ENCODE results near the gene MAP4K5. TPM values are rescaled to one million over a fixed set of nuclear protein-coding genes. Genes with fewer than 3 reads are reported as not detected.

Gene MAP4K5
- total RNA-seq, 1 experiment from 2014 or later: 42.8 TPM

- no peak for TF ChIP-seq AFF4 (CRISPR knock-in tag; IDR thresholded peaks at IDR 0.05; ENCODE audit: borderline replicate concordance)
- no peak for TF ChIP-seq E2F5 (CRISPR knock-in tag; IDR thresholded peaks at IDR 0.05)
- TF ChIP-seq JUN (CRISPR knock-in tag; IDR thresholded peaks at IDR 0.05): no peak
- TF ChIP-seq CDX4 (CRISPR knock-in tag; IDR thresholded peaks at IDR 0.05; ENCODE audit: borderline replicate concordance): no peak
- no peak for TF ChIP-seq TP53 (CRISPR knock-in tag; IDR thresholded peaks at IDR 0.05)
These were observed 151.9 kb downstream of the MAP4K5 start (continued) for GRCh38 chr14:50380455-50380854.

- Mint-ChIP-seq H3K27me3 (ENCODE audit: low read depth) (no peaks in the 10 kb centered on the region), H3K9me3 (no peaks in the 10 kb centered on the region), H3K4me1 (no peaks in the 10 kb centered on the region), H3K27ac (no peak overlapping the region), H3K36me3 (no peaks in the 10 kb centered on the region), H3K4me3 (no peak overlapping the region)
- ATAC-seq: no peak
- ChIA-PET CTCF (no interaction called here), POLR2A (no interaction called here)
- DNase-seq (ENCODE audit: low spot score): no peak
- no peak for TF ChIP-seq GRHL2 (CRISPR knock-in tag; IDR thresholded peaks at IDR 0.05; ENCODE audit: insufficient replicate concordance, severe bottlenecking)
- TF ChIP-seq NR3C1 (CRISPR knock-in tag; conservative IDR thresholded peaks at IDR 0.05; ENCODE audit: low read depth): no peak
- TF ChIP-seq MLX (CRISPR knock-in tag; IDR thresholded peaks at IDR 0.05): no peak
- no peak for TF ChIP-seq MXD4 (CRISPR knock-in tag; IDR thresholded peaks at IDR 0.05; ENCODE audit: borderline replicate concordance)
- TF ChIP-seq ERG (CRISPR knock-in tag; IDR thresholded peaks at IDR 0.05): no peak
- TF ChIP-seq NR1H2 (CRISPR knock-in tag; IDR thresholded peaks at IDR 0.05): no peak
- TF ChIP-seq ZMAT4 (CRISPR knock-in tag; IDR thresholded peaks at IDR 0.05): no peak
These were observed 152.8 kb downstream of the MAP4K5 start for GRCh38 chr14:50379563-50379962.

- no peak for ATAC-seq
- DNase-seq (ENCODE audit: low spot score): no peak
- H3K9me3 Mint-ChIP-seq: no peaks in the 10 kb centered on the region
- CTCF ChIA-PET: interaction anchor here (1.3 to 1.4 kb wide), 2 partner anchors 37 to 57 kb away, joined by 3 read pairs; no protein-coding TSS in a partner anchor
- TF ChIP-seq RELA (CRISPR knock-in tag; IDR thresholded peaks at IDR 0.05; ENCODE audit: borderline replicate concordance) (no peak), E2F5 (CRISPR knock-in tag; IDR thresholded peaks at IDR 0.05) (no peak), CBFB (CRISPR knock-in tag; IDR thresholded peaks at IDR 0.05; ENCODE audit: low read depth) (no peak), MLX (CRISPR knock-in tag; IDR thresholded peaks at IDR 0.05) (no peak), ZNF281 (CRISPR knock-in tag; IDR thresholded peaks at IDR 0.05) (no peak), ZNF425 (CRISPR knock-in tag; conservative IDR thresholded peaks at IDR 0.05) (no peak)
- POLR2A ChIA-PET: no interaction called here
- H3K27ac Mint-ChIP-seq: no peak overlapping the region
- no peaks in the 10 kb centered on the region for H3K27me3 Mint-ChIP-seq (ENCODE audit: low read depth)
- H3K4me1 Mint-ChIP-seq: no peaks in the 10 kb centered on the region
- no peak overlapping the region for H3K4me3 Mint-ChIP-seq
- no peaks in the 10 kb centered on the region for H3K36me3 Mint-ChIP-seq
These were observed 154.8 kb downstream of the MAP4K5 start for GRCh38 chr14:50377550-50378085.
